ENCODE measurements around the gene THSD4. TPM values are rescaled to one million over a fixed set of nuclear protein-coding genes. Genes with fewer than 3 reads are reported as not detected.

THSD4 gene
- total RNA-seq, 1 experiment from 2014 or later, result 65.4 TPM

GRCh38 chr15:71698030-71698429 lies 582.8 kb downstream of the THSD4 start:
- ATAC-seq (no peak), DNase-seq (ENCODE audit: low read depth, low spot score) (no peak)
- Histone ChIP-seq H3K4me3 (ENCODE audit: low read depth in 2 of 2, low read length in 2 of 2) (no peak overlapping the region), H3K9me3 (ENCODE audit: control insufficient read depth, insufficient read depth, low read depth, low read length) (no peaks in the 10 kb centered on the region), H3K27ac (ENCODE audit: low read length) (no peak overlapping the region), H3K4me1 (ENCODE audit: control insufficient read depth, insufficient read depth, low read length) (no peaks in the 10 kb centered on the region), H3K36me3 (ENCODE audit: control insufficient read depth, insufficient read depth, low read length) (no peaks in the 10 kb centered on the region), H3K27me3 (ENCODE audit: control insufficient read depth, insufficient read depth, low read length) (no peaks in the 10 kb centered on the region)
- TF ChIP-seq, protein P1, sequence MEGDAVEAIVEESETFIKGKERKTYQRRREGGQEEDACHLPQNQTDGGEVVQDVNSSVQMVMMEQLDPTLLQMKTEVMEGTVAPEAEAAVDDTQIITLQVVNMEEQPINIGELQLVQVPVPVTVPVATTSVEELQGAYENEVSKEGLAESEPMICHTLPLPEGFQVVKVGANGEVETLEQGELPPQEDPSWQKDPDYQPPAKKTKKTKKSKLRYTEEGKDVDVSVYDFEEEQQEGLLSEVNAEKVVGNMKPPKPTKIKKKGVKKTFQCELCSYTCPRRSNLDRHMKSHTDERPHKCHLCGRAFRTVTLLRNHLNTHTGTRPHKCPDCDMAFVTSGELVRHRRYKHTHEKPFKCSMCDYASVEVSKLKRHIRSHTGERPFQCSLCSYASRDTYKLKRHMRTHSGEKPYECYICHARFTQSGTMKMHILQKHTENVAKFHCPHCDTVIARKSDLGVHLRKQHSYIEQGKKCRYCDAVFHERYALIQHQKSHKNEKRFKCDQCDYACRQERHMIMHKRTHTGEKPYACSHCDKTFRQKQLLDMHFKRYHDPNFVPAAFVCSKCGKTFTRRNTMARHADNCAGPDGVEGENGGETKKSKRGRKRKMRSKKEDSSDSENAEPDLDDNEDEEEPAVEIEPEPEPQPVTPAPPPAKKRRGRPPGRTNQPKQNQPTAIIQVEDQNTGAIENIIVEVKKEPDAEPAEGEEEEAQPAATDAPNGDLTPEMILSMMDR (IDR thresholded peaks at IDR 0.05), result no peak
- TF ChIP-seq TCF7L2 (IDR thresholded peaks at IDR 0.05; ENCODE audit: low read depth, low read length), result no peak
- no peak for TF ChIP-seq SIN3A (IDR thresholded peaks at IDR 0.05; ENCODE audit: borderline replicate concordance, insufficient read depth, low read depth, low read length)
- no peak for TF ChIP-seq POLR2AphosphoS5 (IDR thresholded peaks at IDR 0.05; ENCODE audit: low read depth, low read length)
- no peak for TF ChIP-seq REST (IDR thresholded peaks at IDR 0.05; ENCODE audit: insufficient read depth in 1 of 2, low read depth in 2 of 2, low read length in 1 of 2)
- in situ Hi-C loops (cut with HindIII; ENCODE audit: low pct_unique_long_range_greater_than_20kb, low sequenced_read_pairs), result no loop called here
- ChIA-PET POLR2A (no interaction called here), CTCF (no interaction called here)
- no TSS peak for BruUV-seq (replicated peaks)
- intact Hi-C loops (cut with micrococcal nuclease; ENCODE audit: unreplicated experiment), result no loop called here

- DNase-seq (ENCODE audit: low read depth, low spot score) (no peak), ATAC-seq (no peak)
- Histone ChIP-seq H3K4me1 (ENCODE audit: control insufficient read depth, insufficient read depth, low read length) (no peaks in the 10 kb centered on the region), H3K27ac (ENCODE audit: low read length) (no peak overlapping the region), H3K4me3 (ENCODE audit: low read depth in 2 of 2, low read length in 2 of 2) (no peak overlapping the region), H3K27me3 (ENCODE audit: control insufficient read depth, insufficient read depth, low read length) (no peaks in the 10 kb centered on the region), H3K36me3 (ENCODE audit: control insufficient read depth, insufficient read depth, low read length) (no peaks in the 10 kb centered on the region), H3K9me3 (ENCODE audit: control insufficient read depth, insufficient read depth, low read depth, low read length) (no peaks in the 10 kb centered on the region)
- TF ChIP-seq POLR2AphosphoS5 (IDR thresholded peaks at IDR 0.05; ENCODE audit: low read depth, low read length) (no peak), REST (IDR thresholded peaks at IDR 0.05; ENCODE audit: insufficient read depth in 1 of 2, low read depth in 2 of 2, low read length in 1 of 2) (no peak), SIN3A (IDR thresholded peaks at IDR 0.05; ENCODE audit: borderline replicate concordance, insufficient read depth, low read depth, low read length) (no peak), TCF7L2 (IDR thresholded peaks at IDR 0.05; ENCODE audit: low read depth, low read length) (no peak)
- TF ChIP-seq, protein P1 (IDR thresholded peaks at IDR 0.05), result no peak
- intact Hi-C loops (cut with micrococcal nuclease; ENCODE audit: unreplicated experiment) (no loop called here), in situ Hi-C loops (cut with HindIII; ENCODE audit: low pct_unique_long_range_greater_than_20kb, low sequenced_read_pairs) (no loop called here)
- BruUV-seq (replicated peaks), result no TSS peak
- ChIA-PET CTCF (no interaction called here), POLR2A (interaction anchor here (0.6 kb wide), 1 partner anchor 120 kb away, joined by 3 read pairs; no protein-coding TSS in a partner anchor)
Measured at GRCh38 chr15:71698742-71699141, 583.5 kb downstream of the THSD4 start.
